MM.1S (cell line): Measurements from ENCODE around the gene NSUN3.

Experiments
- CTCF ChIP-seq: fragments of 300-600 bp; sonication (generic); IDR thresholded peaks from 2 replicates; pipeline ENCODE4 v1.5.1; 2016; ENCODE audit warnings: antibody characterized with exemption, low read length, mixed read lengths
- EZH2 ChIP-seq: fragments of 300-600 bp; sonication (generic); optimal IDR thresholded peaks from 2 replicates; pipeline ENCODE3; 2017; ENCODE audit warnings: low read depth, mild to moderate bottlenecking, antibody characterized with exemption, low read length, mixed read lengths

- no peak for TF ChIP-seq CTCF
- TF ChIP-seq EZH2, result no peak
Observed at GRCh38 chr3:94172695-94173310, 109.9 kb downstream of the NSUN3 start.
